HTERT RPE-1 (cell line): ENCODE data around the gene CHEK1.

Experiments
- in situ Hi-C: fragments of 300-500 bp; cut with MboI; formaldehyde crosslinking; loops from 4 replicates; pipeline ENCODE4 v1.14.3; 2020; ENCODE audit warnings: low sequenced_read_pairs

CHEK1 gene

DNA sequence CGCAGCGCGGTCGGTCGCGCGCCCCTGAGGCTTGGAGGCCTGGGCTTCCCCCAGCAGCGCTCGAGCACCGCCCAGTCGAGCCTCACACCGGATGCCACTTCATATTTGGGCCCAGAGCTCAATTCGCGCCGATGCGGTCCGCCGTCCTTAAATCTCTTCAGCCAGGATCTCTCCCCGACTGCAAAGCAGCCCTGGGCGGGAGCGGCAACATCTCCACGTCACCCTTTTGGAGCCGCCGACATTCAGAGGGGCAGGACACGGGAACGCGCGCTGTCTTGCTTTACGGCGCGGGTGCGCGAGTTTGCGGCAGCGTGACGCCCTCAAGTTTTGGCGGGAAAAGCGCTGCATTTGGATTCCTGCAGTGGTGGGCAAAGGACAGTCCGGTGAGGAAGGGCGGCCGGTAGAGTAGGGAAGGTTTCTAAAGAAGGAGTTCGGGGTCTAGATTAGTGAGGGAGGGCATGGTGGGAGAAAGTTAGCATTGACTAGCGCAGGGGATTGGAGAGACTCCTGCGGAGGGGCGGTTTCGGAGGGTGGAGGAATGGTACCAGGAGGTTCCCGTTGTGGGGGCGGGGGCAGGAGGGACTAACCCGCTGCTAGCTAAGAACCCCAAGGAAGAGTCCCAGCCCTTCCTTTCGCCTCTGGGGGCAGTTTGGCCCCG lies 796 bp downstream of the CHEK1 start:
- in situ Hi-C loops = no loop called here

DNA sequence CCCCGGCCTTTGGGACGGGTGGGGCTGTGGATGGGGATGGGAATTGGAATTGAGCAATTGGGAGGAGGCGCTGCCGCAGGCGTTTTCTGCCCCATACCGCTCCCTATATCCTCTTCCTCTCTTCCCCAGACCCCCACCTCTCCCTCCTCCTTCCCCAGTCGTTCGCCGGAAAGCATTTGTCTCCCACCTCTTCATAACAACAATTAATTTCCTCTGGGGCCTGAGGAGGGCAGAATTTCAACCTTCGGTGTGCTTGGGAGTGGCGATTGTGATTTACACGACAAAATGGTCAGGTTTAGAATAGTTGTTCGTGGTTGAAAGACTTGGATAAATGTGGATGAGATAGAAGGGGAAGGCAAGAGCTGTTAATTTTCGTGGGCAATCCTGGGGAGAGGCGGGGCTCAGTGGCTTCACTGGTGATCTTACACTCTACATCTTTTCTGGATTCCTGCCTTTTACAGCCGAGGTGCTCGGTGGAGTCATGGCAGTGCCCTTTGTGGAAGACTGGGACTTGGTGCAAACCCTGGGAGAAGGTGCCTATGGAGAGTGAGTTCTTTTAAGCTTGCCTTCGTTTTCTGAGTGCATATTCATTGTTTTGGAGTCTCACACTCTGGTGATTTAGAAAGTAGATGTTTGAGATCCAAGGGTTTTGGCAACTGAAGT lies 1.5 kb downstream of the CHEK1 start:
- in situ Hi-C loops = no loop called here

DNA sequence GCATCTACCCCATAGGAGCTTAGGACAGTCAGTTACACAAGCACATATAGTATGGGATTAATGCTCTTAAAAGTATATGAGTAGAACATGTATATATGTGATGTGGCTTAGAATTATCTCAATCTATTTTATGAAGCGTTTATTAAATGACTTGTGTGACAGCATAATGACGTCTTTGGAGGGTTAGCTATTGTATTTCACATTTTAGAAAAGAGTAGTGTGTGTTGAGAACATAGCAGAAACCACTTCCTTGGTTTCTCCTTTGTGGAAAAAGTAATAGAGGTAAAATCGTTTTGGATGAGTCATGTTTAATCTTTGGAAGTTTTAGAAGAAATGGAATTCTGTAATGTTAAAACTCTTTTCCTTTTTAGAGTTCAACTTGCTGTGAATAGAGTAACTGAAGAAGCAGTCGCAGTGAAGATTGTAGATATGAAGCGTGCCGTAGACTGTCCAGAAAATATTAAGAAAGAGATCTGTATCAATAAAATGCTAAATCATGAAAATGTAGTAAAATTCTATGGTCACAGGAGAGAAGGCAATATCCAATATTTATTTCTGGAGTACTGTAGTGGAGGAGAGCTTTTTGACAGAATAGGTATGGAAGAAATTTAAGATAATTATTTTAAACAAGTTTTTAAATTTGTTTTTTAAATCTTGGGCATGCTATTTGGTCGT lies 2.4 kb downstream of the CHEK1 start:
- in situ Hi-C loops = no loop called here

DNA sequence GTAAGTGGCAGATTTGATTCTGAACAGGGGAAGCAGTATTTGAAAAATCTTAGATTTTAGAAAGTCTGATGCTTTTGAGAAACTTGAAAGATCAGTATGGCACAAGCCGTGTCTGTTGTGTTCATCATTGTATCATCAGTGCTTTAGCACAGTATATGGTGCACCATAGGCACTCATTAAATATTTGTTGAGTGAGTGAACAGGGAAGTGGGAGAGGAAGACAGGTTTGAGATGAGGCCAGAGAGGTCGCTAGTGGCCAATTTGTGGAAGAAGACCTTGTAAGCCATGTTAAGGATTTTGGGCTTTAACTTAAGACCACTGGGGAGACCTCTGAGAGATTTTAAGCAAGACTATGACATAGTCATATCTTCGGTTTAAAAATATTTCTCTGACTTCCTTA lies 12.9 kb downstream of the CHEK1 start:
- in situ Hi-C loops = no loop called here

DNA sequence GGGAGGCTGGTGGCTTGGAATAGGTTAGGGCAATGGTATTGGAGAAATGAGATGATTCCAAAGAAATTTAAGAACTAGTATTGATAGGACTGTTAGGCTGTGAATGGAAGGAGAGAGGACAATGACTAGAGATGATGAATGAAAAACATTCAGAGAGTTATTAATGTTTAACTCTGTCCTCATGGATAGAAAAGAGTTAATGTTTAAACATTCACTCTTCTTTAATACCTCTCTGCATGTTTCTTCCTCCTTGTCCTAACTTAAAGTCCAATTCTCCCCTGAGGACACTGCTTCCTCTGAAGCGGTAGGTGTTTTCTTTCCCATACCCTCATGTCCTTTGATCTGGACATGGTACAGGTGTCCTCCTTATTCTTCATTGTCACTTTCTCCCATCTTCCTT lies 13.4 kb downstream of the CHEK1 start:
- in situ Hi-C loops = no loop called here

DNA sequence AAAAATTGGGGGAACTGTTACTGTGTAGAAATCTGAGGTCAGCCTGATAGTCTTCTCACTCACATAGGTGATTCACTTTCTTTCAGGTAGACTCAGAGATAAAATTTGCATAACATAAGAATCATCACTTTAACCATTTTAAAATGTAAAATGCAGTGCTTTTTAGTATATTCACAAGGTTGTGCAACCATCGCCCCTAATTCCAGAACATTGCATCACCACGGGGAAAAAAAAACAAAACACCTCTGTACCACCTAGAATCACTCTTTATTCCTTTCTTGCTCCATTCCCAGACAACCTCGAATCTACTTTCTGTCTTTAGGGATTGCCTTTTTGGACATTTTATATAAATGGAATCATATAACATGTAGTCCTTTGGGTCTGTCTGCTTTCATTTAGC lies 20.9 kb downstream of the CHEK1 start:
- in situ Hi-C loops = no loop called here

DNA sequence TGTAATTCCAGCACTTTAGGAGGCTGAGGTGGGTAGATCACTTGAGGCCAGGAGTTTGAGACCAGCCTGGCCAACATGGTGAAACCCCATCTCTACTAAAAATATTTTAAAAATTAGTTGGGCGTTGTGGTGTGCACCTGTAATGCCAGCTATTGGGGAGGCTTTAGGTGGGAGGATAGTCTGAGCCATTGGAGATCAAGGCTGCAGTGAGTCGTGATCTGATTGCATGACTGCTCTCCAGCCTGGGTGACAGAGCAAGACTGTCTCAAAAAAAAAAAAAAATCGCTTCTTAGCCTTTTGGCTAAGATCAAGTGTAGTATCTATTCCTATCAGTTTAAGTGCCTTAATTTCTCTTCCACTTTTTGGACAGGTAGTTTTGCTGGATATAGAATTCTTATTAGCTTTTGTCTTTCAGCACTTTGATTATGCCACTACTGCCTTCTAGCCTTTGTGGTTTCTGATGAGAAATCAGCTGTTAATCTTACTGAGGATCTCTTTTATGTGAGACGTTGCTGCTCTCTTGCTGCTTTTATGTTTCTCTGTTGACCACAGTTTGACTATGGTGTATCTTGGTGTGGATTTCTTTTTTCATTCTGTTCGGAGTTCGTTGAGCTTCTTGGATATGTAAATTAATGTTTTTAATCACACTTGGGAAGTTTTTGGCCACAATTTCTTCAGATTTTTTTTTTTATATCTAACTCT lies 24.7 kb downstream of the CHEK1 start:
- in situ Hi-C loops = no loop called here

DNA sequence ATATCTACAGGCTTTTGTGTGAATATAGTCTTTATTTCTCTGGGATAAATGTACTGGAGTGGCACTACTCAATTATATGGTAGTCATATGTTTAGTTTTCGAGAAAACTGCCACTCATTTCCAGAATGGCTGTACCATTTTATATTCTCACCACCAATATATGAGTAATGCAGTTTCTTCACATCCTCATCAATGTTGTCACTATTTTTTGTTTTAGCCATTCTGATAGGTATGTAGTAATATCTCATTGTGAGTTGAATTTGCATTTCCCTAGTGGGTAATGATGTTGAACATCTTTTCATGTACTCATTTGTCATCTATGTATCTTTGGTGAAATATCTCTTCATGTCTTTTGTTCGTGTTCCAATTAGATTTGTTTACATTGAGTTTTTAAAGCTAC lies 37.7 kb downstream of the CHEK1 start:
- in situ Hi-C loops = no loop called here

DNA sequence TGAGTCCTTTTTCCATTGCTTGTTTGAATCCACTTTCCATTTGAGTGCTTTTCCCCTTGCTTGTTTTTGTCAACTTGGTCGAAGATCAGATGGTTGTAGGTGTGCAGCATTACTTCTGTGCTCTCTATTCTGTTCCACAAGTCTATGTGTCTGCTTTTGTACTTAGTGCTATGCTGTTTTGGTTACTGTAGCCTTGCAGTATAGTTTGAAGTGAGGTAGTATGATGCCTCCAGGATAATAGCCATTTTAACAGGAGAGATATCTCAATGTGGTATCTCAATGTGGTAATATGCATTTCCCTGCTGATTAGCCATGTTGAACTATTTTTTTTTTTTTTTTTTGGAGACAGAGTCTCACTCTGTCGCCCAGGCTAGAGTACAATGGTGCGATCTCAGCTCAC lies 38.9 kb downstream of the CHEK1 start:
- in situ Hi-C loops = no loop called here

DNA sequence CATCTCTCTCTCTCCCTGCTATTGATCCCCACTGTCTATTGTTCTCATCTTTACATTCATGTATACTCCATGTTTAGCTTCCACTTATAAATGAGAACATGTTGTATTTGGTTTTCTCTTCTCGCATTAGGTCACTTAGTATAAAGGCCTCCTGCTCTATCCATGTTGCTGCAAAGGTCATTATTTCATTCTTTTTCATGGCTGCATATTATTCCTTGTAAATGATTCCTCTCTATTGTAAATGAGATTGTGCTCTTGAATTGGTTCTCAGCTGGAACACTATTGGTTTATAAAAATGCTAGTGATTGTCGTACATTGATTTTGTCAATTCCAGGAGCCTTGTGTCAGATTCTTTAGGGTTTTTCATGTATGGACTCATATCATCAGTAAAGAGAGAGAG lies 42.2 kb downstream of the CHEK1 start:
- in situ Hi-C loops = no loop called here

DNA sequence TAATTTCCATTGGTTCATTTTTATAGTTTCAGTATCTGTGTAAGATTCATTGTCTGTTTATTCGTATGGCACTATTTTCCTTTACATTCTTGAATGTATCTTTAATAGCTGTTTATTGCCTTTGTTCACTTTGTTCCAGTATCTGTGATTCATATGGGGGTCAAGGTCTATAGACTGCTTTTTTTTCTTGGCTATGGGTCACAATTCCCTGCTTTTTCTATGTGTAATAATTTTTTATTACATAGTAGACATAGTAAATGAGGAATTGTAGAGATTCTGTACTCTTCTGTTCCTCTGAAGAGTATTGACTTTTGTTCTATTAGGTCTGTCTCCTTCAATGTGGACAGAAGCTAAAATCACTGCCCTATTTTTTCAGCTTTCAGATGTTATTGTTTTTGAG lies 45.2 kb downstream of the CHEK1 start:
- in situ Hi-C loops = no loop called here

DNA sequence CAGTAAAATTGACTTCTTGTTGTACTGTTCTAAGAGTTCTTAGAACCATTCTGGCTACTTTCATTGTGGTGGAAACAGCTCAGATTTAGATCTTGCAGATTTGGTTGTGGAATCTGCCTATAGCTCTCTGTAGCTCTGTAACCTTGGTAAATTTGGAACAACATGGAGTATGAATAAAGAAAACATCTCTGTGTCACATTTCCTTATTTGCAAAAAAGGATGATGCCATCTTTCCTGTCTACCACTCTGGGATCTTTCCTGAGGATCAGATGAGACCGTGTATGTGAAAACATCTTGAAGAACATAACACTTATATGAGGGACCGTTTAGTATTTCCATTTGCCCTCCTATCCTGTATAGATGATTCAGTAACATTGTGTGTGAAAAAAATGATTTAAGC lies 46.6 kb downstream of the CHEK1 start:
- in situ Hi-C loops = no loop called here

DNA sequence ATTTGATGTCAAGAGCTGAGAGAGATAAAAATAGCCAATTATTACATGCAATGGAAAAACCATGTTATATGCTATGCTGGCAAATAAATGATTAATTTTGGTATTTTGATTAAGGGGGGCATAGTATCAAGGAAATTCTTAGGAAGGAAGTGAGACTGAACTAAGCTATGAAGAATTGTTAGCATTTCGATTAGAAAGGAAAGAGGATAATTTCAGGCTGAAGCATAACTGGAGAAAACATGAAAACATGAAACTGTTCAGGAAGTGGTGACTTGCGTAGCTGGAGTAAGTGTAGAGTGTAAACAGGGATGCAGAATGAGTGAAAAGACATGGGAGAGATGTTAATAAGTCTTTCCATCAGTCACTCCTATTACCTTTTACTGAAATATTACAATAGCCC lies 49.2 kb downstream of the CHEK1 start:
- in situ Hi-C loops = no loop called here

DNA sequence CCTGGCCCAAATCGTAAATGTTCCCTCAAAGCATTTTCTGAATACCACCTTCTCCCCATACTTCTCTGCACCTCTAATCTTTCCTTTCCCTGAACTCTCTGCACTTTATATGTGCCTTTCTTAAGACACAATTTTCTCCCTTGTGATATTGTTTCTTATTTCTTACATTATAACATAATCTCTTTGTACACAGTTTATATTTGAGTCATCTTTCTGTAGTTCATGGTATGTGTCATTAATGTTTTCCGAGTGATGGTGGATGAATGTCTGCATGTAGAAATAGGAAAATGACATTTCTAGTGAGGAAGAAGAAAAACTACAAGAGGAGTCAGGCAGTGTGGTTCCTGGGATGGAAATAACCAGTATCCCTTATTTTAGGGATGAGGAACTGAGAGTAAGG lies 50.2 kb downstream of the CHEK1 start:
- in situ Hi-C loops = no loop called here

DNA sequence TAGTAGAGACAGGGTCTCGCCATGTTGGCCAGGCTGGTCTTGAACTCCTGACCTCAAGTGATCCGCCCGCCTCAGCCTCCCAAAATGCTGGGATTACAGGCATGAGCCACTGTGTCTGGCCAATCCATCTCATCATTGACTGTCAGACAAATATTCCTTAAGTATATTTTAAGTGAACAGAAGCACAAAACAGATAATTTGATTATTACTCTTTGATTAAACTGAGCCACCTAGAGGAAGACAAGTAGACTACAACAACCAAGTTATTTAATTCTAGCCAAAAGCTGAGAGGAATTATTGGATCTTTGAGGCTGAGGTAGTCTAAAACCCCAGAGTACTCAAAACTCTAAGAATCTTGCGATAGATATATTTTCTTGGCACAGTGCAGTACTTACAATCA lies 54.4 kb downstream of the CHEK1 start:
- in situ Hi-C loops = no loop called here

DNA sequence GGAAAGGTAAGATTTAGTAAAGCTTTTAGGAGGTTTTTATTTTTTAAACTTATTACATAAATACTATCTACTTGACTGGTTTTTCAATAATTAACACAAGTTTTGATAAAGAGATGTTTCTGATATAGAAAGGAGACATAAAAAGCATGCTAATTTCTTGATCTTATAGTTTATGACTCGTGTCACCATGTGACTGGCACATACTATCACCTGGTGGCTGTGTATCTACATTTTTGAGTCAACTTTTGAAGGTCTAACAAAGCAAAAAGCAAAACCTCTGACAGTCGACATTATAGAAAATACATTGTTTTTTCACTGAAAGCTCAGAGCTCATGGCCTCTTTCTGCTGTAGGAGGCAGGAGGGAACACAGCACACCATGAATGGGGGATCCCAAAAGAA lies 54.9 kb downstream of the CHEK1 start:
- in situ Hi-C loops = no loop called here

DNA sequence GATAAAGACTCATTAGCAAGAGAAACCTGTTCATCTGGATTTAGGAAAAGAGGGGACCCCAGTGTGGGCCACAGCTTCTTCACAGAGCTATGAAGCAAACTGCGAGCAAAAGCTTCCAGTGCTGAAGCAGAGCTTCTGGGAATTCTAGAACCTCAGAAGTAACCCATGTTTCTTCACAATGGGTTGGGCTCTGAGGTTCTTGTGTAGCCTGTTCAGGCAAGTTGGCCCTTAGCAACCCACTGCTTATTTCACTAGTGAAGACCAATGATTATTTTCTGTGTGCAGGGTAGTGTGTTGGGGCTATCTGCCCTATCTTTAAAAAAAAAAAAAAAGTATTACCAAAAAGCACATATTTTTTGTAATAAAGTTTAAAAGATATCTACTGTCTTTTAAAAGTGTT lies 55.8 kb downstream of the CHEK1 start, which contains the start of gene ACRV1:
ACRV1 (minus strand) TSS at position 101 of the 400 bp plus-strand sequence; CDS start at position 34, 67 bp downstream.
- in situ Hi-C loops = no loop called here

DNA sequence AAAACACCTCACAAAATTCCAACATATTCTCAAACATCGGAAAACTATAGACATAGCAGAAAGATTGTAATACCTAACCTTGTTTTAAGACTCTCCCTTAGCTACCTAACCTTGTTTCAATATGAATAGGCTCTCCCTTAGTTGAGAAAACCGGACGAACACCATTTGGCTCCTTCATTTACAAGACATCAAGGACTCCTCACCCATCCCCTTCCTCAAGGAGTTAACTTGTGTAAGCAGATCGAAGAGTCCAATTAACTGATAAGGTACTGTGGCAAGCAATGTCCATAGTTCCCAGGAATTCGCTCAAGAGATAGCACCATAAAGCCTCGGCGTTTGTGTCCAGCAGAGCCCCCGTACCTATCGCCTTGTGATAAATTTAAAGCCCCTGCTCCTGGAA lies 60.3 kb downstream of the CHEK1 start:
- in situ Hi-C loops = no loop called here

DNA sequence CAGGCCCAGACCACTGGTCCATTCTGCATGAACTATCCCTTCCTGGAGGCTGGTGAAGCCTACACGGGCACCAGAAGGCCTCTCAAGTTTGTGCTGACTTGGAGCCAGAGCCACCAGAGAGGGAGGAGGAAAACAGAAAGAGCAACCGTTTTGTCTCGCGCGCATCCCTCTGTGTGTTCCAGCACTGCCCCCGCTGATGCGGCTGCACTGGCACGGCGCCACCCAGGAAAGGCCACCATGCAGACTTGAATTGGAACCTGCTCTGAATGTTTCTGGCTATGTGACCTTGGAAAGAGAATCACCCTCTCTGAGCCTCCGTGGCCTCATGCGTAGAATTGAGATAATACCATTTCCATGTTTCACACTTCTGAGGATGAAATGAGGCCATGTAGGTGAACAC lies 63.1 kb downstream of the CHEK1 start:
- in situ Hi-C loops = no loop called here

DNA sequence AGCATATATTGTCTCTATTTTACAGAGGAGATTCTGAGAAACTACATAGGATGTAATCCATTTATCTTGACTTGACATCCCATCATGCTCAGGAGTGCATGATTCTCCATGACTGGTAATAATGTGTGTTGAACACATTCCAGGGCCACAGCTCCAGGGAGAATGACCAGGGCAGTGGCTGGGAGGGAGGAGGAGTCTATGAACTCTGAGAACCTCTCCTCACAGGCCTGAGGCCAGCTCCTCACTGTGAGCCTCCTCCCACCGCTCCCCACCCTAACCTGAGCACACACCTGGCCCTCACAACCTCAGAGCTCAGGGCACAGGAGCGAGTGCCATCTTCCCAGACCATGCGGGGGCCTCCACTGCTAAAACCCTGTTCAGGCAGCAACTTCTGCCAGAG lies 63.7 kb downstream of the CHEK1 start:
- in situ Hi-C loops = no loop called here

DNA sequence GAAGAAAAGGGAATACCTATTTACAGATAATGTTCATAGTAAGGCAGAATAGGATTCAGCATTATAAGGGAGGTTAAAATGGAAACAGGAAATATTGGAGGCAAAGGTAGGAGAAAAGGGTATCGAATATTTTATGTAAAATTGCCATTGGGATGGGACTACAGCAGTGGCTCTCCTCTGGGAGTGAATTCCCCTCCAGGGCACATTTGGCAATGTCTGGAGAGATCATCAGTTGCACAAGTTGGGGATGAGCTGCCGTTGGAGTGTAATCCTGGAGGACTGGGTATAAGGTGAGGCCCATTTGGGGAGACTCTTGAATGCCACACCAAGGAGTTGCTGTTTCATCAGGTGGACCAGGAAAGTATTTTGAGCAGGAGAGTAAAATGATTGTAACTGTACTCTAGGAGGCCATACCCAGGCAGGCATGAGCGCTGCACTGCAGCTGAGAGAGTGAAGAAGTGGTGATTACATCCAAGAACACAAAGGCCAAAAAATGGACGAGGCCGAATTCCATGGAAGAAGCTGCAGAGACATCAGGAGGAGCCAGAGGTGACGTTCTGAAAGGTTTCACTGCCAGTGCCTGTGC lies 64.4 kb downstream of the CHEK1 start:
- in situ Hi-C loops = no loop called here
